ENCODE data around the gene CBLC.

Gene CBLC

GRCh38 chr19:44845612-44846454, 68.1 kb downstream of the CBLC start, which contains the start of gene NECTIN2 (continued):
- no peak for TF ChIP-seq SALL2 (tag by site-specific recombination; IDR thresholded peaks at IDR 0.05; ENCODE audit: borderline replicate concordance)
- peak; percentile 49; the same call in 1 of the 2 replicates for TF ChIP-seq BCL11B (tag by site-specific recombination; IDR thresholded peaks at IDR 0.05; ENCODE audit: low read depth)
- TF ChIP-seq ZBTB48 (tag by site-specific recombination; IDR thresholded peaks at IDR 0.05) = peak; percentile 54
- peak; percentile 67 for TF ChIP-seq ZBTB21 (tag by site-specific recombination; IDR thresholded peaks at IDR 0.05)
- peak; percentile 42 for TF ChIP-seq ZBTB10 (tag by site-specific recombination; IDR thresholded peaks at IDR 0.05)
- peak; percentile 3 for TF ChIP-seq ZBTB26 (tag by site-specific recombination; optimal IDR thresholded peaks at IDR 0.05)
- TF ChIP-seq GLI4 (tag by site-specific recombination; IDR thresholded peaks at IDR 0.05) = 0 out of 2 replicates have a peak, but pooled peaks have one; percentile 10
- TF ChIP-seq ZNF280D (tag by site-specific recombination; IDR thresholded peaks at IDR 0.05) = 0 out of 2 replicates have a peak, but pooled peaks have one; percentile 0
- TF ChIP-seq PATZ1 (tag by site-specific recombination; IDR thresholded peaks at IDR 0.05) = peak; percentile 74
- TF ChIP-seq ZNF747 (tag by site-specific recombination; IDR thresholded peaks at IDR 0.05) = no peak
- TF ChIP-seq PRDM1 (tag by site-specific recombination; IDR thresholded peaks at IDR 0.05) = peak; percentile 81
- peak; percentile 38; the same call in 1 of the 2 replicates for TF ChIP-seq ZNF513 (tag by site-specific recombination; IDR thresholded peaks at IDR 0.05)
- TF ChIP-seq ZNF645 (tag by site-specific recombination; IDR thresholded peaks at IDR 0.05) = no peak
- TF ChIP-seq ZBTB1 (tag by site-specific recombination; IDR thresholded peaks at IDR 0.05) = peak; percentile 90; the same call in 1 of the 2 replicates
- peak; percentile 56; the same call in 1 of the 2 replicates for TF ChIP-seq ZSCAN30 (tag by site-specific recombination; IDR thresholded peaks at IDR 0.05)
- 0 out of 2 replicates have a peak, but pooled peaks have one; percentile 32 for TF ChIP-seq ZFP3 (tag by site-specific recombination; IDR thresholded peaks at IDR 0.05; ENCODE audit: low read depth)
- TF ChIP-seq ZBTB44 (tag by site-specific recombination; IDR thresholded peaks at IDR 0.05) = no peak
- peak; percentile 38 for TF ChIP-seq ZNF600 (tag by site-specific recombination; IDR thresholded peaks at IDR 0.05)
- no peak for TF ChIP-seq REPIN1 (tag by site-specific recombination; IDR thresholded peaks at IDR 0.05; ENCODE audit: low read depth)
- no peak for TF ChIP-seq GLI2 (tag by site-specific recombination; IDR thresholded peaks at IDR 0.05; ENCODE audit: borderline replicate concordance, low read depth)
- TF ChIP-seq ZNF16 (tag by site-specific recombination; IDR thresholded peaks at IDR 0.05; ENCODE audit: low read depth) = no peak
- no peak for TF ChIP-seq WT1 (tag by site-specific recombination; IDR thresholded peaks at IDR 0.05)
- peak; percentile 87 for TF ChIP-seq GLIS1 (tag by site-specific recombination; IDR thresholded peaks at IDR 0.05)
